Panc1 (cell line): ENCODE data around the gene AKAP6. TPM values are rescaled to one million over a fixed set of nuclear protein-coding genes. Genes with fewer than 3 reads are reported as not detected.

Experiments used
- ATAC-seq: fragments of 200-7000 bp; cut with Tn5 transposase; 2 replicates; pipeline ENCODE4 v1.9.1; 2020; ENCODE audit warnings: mild to moderate bottlenecking, moderate library complexity
- BruUV-seq: library from RNA; stranded (reverse); fragments of 400-500 nt; replicated peaks from 2 replicates; lab custom pipeline; 2021; lab: Mats Ljungman, UMichigan
- CTCF ChIA-PET: fragments of 300-600 bp; sonication (Branson Sonifier 250); formaldehyde crosslinking; loops from one replicate; lab custom pipeline; 2022; ENCODE audit warnings: antibody characterized with exemption; lab: Charles Lee
- POLR2A ChIA-PET: fragments of 300-600 bp; sonication (Branson Sonifier 250); formaldehyde crosslinking; loops from one replicate; lab custom pipeline; 2022; ENCODE audit warnings: antibody characterized with exemption; lab: Charles Lee
- DNase-seq: peaks from one replicate; pipeline ENCODE4 v3.0.0-alpha.2; 2010; ENCODE audit warnings: low read depth, low spot score
- H3K27ac ChIP-seq: 2 replicates; pipeline ENCODE4 v1.5.1; 2011; ENCODE audit warnings: mild to moderate bottlenecking, low read length, inconsistent platforms
- H3K27me3 ChIP-seq: fragments of 200-500 bp; sonication (Bioruptor generic); 2 replicates; pipeline ENCODE4 v1.6.0; 2014; ENCODE audit warnings: low read length, inconsistent platforms; ENCODE audit not compliant: control insufficient read depth, insufficient read depth
- H3K36me3 ChIP-seq: fragments of 200-500 bp; sonication (Bioruptor generic); 2 replicates; pipeline ENCODE4 v1.5.1; 2014; ENCODE audit warnings: inconsistent platforms, mild to moderate bottlenecking, low read length, moderate library complexity; ENCODE audit not compliant: control insufficient read depth, insufficient read depth
- H3K4me1 ChIP-seq: 2 replicates; pipeline ENCODE4 v1.5.1; 2011; ENCODE audit warnings: inconsistent platforms, mild to moderate bottlenecking, low read length, moderate library complexity; ENCODE audit not compliant: control insufficient read depth, insufficient read depth
- H3K4me3 ChIP-seq, 2 experiments: 2 replicates each; pipeline ENCODE4 v1.5.1; 2011 to 2012; ENCODE audit warnings: low read depth in 2 of 2, low read length in 2 of 2, mild to moderate bottlenecking in 2 of 2, inconsistent platforms in 1 of 2, moderate library complexity in 1 of 2
- H3K9me3 ChIP-seq: fragments of 200-500 bp; sonication (Bioruptor generic); 2 replicates; pipeline ENCODE4 v1.5.1; 2014; ENCODE audit warnings: low read depth, mild to moderate bottlenecking, inconsistent platforms, low read length, moderate library complexity; ENCODE audit not compliant: control insufficient read depth, insufficient read depth
- POLR2AphosphoS5 ChIP-seq: IDR thresholded peaks from 2 replicates; pipeline ENCODE4 v1.6.1; 2012; ENCODE audit warnings: mild to moderate bottlenecking, low read depth, low read length, moderate library complexity
- SIN3A ChIP-seq: IDR thresholded peaks from 2 replicates; pipeline ENCODE4 v1.6.1; 2012; ENCODE audit warnings: low read depth, mild to moderate bottlenecking, low read length, moderate library complexity, borderline replicate concordance; ENCODE audit not compliant: insufficient read depth
- TCF7L2 ChIP-seq: IDR thresholded peaks from 2 replicates; pipeline ENCODE4 v1.6.1; 2011; ENCODE audit warnings: mild to moderate bottlenecking, low read depth, low read length, inconsistent platforms
- in situ Hi-C: cut with HindIII; loops from 2 replicates; pipeline ENCODE4 v1.10.0; 2016; ENCODE audit warnings: low sequenced_read_pairs, low pct_unique_long_range_greater_than_20kb
- intact Hi-C: fragments of 100-400 bp; cut with micrococcal nuclease; formaldehyde crosslinking; loops from one replicate; pipeline ENCODE4 v1.10.0; 2022; ENCODE audit not compliant: unreplicated experiment
- total RNA-seq: library from RNA; stranded (reverse); gene quantifications from one replicate; pipeline ENCODE4 v1.2.1, GENCODE V29; 2021; ENCODE audit not compliant: unreplicated experiment
- TF ChIP-seq, protein P1 (sequence below), 2 experiments: IDR thresholded peaks; 2 replicates each; pipeline ENCODE4 v1.6.1; 2011 to 2012; ENCODE audit warnings: low read depth in 2 of 2, control low read depth in 1 of 2, low read length in 1 of 2, mild to moderate bottlenecking in 1 of 2, moderate library complexity in 1 of 2; ENCODE audit not compliant: insufficient read depth in 1 of 2
- TF ChIP-seq, protein P2 (sequence below): fragments of 450-650 bp; IDR thresholded peaks from 2 replicates; pipeline ENCODE4 v1.5.1; 2017; ENCODE audit warnings: mild to moderate bottlenecking

The AKAP6 gene
- total RNA-seq, 1 experiment from 2014 or later = 0.82 TPM

DNA sequence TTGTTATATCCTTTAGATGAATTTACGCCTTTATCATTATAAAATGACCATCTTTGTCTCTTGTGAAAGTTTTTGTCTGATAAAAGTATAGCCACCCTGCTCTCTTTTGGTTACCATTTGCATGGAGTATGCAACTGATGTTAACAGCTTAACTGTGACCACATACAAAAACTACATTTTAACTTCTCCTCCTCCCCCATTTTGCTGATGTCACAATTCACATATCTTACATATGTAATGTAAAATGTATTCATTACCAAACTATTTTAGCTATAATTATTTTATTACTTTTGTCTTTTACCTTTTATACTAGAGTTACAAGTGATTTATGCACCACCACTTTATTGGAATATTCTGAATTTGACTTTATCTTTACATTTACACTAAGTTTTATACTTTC is 425.1 kb downstream of the AKAP6 start:
- CTCF ChIA-PET = no interaction called here
- POLR2A ChIA-PET = no interaction called here
- in situ Hi-C loops = no loop called here

DNA sequence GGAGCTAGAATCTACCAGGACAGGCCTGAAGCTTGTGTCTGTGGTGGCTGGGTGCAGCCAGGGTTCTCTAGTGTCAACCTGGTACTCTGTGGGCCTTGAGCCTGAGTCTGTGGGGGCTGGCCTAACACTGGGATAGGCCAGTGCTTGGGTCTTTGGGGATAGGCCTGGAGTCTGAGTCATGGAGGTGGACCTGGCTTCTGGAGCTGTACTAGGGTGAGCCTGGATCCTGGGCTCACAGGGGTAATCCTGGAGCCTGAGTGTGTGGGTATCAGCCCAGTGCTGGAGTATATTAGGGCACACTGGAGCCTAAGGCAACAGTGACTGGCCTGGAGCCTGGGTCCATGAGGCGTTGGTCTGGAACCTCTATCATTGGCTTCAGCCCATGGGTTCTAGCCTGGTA is 427.1 kb downstream of the AKAP6 start:
- intact Hi-C loops (no loop called here), in situ Hi-C loops (no loop called here)
- POLR2A ChIA-PET = no interaction called here
- no peak overlapping the region for H3K27ac ChIP-seq
- H3K9me3 ChIP-seq = no peaks in the 10 kb centered on the region; the same call in 1 of the 2 replicates
- no peak overlapping the region for H3K4me3 ChIP-seq
- no peaks in the 10 kb centered on the region for H3K27me3 ChIP-seq
- BruUV-seq = no TSS peak
- no peak for DNase-seq
- CTCF ChIA-PET = no interaction called here
- H3K4me1 ChIP-seq = no peaks in the 10 kb centered on the region
- TF ChIP-seq, protein P1, sequence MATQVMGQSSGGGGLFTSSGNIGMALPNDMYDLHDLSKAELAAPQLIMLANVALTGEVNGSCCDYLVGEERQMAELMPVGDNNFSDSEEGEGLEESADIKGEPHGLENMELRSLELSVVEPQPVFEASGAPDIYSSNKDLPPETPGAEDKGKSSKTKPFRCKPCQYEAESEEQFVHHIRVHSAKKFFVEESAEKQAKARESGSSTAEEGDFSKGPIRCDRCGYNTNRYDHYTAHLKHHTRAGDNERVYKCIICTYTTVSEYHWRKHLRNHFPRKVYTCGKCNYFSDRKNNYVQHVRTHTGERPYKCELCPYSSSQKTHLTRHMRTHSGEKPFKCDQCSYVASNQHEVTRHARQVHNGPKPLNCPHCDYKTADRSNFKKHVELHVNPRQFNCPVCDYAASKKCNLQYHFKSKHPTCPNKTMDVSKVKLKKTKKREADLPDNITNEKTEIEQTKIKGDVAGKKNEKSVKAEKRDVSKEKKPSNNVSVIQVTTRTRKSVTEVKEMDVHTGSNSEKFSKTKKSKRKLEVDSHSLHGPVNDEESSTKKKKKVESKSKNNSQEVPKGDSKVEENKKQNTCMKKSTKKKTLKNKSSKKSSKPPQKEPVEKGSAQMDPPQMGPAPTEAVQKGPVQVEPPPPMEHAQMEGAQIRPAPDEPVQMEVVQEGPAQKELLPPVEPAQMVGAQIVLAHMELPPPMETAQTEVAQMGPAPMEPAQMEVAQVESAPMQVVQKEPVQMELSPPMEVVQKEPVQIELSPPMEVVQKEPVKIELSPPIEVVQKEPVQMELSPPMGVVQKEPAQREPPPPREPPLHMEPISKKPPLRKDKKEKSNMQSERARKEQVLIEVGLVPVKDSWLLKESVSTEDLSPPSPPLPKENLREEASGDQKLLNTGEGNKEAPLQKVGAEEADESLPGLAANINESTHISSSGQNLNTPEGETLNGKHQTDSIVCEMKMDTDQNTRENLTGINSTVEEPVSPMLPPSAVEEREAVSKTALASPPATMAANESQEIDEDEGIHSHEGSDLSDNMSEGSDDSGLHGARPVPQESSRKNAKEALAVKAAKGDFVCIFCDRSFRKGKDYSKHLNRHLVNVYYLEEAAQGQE (IDR thresholded peaks at IDR 0.05; ENCODE audit: insufficient read depth in 1 of 2, low read depth in 2 of 2, low read length in 1 of 2) = no peak
- TF ChIP-seq POLR2AphosphoS5 (no peak), TCF7L2 (no peak)
- TF ChIP-seq, protein P2, sequence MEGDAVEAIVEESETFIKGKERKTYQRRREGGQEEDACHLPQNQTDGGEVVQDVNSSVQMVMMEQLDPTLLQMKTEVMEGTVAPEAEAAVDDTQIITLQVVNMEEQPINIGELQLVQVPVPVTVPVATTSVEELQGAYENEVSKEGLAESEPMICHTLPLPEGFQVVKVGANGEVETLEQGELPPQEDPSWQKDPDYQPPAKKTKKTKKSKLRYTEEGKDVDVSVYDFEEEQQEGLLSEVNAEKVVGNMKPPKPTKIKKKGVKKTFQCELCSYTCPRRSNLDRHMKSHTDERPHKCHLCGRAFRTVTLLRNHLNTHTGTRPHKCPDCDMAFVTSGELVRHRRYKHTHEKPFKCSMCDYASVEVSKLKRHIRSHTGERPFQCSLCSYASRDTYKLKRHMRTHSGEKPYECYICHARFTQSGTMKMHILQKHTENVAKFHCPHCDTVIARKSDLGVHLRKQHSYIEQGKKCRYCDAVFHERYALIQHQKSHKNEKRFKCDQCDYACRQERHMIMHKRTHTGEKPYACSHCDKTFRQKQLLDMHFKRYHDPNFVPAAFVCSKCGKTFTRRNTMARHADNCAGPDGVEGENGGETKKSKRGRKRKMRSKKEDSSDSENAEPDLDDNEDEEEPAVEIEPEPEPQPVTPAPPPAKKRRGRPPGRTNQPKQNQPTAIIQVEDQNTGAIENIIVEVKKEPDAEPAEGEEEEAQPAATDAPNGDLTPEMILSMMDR = no peak
- H3K36me3 ChIP-seq = no peaks in the 10 kb centered on the region
- ATAC-seq = no peak

More for the DNA sequence above, 425.1 kb downstream of the AKAP6 start:
- ATAC-seq (no peak), DNase-seq (no peak)
- TF ChIP-seq SIN3A (no peak), TCF7L2 (no peak)
- TF ChIP-seq, protein P2 = no peak
- no peaks in the 10 kb centered on the region for H3K27me3 ChIP-seq
- no peaks in the 10 kb centered on the region; the same call in 1 of the 2 replicates for H3K9me3 ChIP-seq
- H3K36me3 ChIP-seq = no peaks in the 10 kb centered on the region
- no peaks in the 10 kb centered on the region for H3K4me1 ChIP-seq
- intact Hi-C loops = no loop called here
- BruUV-seq = no TSS peak
- no peak overlapping the region for H3K27ac ChIP-seq
- H3K4me3 ChIP-seq = no peak overlapping the region
